HG03432 (cell line): ENCODE data around the gene ACOX3.

ENCODE experiments used
- ATAC-seq: cut with Tn5 transposase; IDR thresholded peaks from one replicate; pipeline ENCODE4 v1.9.1; 2021; ENCODE audit warnings: mild to moderate bottlenecking, moderate library complexity; ENCODE audit not compliant: unreplicated experiment

Gene ACOX3

DNA sequence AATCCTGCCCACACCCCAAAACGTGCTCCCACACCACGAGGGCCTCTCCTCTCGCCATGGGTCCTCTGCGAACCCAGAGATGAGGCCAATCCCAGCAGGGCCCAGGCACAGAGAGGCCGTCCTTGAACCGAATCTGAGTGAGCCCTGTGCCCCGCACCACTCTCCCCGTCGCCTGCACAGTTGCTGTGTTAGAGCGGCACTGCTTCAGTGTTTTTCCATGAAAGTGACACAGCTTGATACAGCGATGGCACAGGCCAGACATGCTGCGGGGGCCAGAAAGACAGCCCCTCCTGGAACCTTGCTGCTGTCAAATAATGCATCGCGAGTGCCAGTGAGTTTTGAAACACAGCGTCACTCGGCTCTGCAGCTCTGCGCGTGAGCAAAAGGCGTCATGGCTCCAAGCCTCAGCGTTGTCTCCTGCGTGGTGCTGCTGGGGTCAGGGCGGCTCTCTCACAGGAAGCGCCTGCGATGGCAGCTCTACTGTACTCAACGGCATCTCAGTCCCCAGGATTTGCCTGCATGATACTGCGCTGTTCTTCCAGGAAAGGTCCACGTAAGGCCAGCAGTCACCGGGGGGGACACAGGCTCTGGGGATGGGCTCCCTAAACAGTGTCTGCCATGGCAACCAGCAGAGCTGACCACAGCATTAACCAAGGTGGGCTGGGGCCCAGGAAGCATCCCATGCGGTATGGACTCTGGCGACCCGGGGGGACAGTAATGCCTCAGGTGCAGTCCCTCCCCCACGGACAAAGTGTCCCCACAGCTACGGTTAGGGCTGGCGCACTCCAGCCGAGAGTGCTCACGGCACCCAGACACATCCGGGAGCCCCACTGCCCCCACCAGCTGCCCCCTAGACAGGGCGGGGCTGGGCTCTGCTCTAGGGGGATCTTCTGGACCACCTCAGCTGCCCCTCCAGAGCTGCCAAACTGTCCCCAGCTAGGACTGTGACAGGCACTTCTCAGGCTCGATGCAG, 63.1 kb downstream of the ACOX3 start:
- ATAC-seq, result no peak

DNA sequence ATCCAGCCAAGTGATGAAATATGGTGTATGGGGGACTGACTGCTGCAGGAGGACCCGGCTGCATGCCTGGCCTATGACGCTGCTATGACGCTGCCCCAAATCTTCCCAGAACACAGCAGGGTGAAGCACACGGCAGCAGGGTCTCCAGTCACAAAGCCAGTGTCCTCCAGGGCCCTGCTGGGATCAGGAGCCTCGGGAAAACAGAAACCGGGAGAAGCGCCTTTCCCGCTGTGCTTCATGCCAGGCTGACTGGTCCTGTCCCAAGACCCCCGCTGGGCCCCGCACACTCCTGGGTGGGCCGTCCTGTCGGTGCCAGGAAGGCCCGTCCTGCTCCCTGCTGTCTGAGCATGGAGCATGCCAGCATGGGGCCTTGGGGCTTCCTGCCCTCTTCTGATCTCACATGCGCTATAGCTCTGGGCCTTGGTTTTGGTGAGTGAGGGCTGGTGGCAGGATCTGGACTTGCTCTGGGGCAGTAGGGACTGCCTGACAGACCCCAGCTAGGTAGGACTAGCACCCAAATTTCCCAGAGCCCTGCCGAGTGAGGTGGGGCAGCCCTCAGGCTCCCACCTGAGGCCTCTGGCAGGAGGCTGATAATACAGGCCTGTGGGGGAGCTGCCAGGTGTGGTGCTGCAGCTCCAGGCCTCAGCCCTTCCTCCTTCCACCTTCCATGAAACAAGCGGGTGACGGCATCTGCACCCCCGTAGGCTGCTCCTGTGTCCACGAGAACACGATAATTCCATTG, 64.0 kb downstream of the ACOX3 start:
- no peak for ATAC-seq

DNA sequence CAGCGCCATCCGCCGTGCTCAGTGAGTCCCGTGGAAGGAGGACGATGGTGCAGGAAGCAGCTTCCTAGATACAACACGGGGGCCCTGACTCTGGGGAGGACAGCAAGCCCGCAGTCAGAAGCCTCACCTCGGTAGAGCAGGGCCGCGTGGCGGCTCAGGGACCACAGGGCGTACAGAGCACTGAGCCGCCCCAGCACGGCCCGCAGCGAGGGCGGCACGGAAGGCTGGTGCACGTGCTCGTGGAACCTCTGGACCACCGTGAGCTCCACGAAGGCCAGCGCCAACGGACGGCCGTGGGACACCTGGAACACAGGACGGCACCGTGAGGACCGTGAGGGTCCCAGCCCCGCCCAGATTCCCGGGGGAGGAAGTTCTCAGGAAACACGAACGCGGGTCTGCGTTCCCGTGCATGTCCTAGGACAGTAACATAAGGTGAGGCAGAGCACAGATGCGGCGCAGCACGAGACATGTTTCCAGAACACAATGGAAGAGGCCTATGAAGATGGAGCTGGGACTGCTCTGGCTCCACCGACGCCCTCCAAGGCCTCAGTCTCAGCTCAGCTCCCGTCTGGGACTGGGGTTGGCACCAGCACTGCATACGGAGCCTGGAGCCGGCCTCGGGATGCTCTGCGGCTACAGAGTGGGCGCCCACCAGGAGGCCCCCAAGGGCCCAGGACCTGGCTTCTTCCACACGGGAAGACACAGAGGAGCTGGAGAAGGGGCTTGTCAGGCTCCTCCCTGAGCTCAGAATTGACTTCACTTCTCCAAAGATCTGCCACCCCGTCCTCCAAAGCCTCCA, 65.5 kb downstream of the ACOX3 start:
- ATAC-seq, result no peak

- no peak for ATAC-seq
These were observed 66.5 kb downstream of the ACOX3 start for GRCh38 chr4:8373973-8374545.

GRCh38 chr4:8373270-8373972, 67.1 kb downstream of the ACOX3 start:
- ATAC-seq, result no peak

DNA sequence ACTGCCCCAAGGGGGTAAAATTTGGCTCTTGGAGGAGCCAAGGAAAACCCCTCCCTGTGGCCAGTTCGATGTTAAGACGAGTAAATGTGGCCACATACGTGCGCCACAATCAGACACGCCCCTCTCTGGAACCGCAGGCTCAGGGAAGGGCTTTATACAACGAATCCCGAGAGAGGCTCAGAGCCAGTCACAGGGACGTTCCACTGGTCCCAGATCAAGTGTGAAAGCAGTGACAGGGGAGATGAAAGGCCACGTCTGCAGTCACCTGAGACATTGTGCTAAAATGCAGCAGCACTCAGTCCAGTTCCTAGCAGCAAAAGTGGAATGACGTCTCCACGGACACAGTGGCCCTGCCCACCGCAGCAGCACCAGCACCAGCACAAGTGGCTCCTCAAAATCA, 68.0 kb downstream of the ACOX3 start:
- ATAC-seq, result no peak

DNA sequence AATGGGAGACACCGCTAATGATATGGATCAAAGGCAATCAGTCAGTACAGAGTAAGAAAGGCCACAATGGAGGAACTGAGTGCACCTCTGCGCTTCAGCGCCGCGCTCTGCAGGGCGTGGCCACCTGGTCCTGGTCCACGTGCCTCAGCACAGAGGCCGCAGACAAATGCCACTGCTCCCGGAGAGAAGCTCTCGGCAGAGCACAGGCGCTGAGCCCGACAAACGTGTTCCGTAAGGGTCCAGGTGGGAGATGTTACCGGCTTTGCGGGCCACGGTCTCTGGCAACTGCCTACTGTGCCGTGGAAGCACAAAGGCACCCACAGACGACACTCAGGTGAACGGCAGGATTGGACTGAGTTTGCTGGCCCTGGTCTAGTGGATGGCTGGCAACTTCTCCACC, 68.9 kb downstream of the ACOX3 start:
- no peak for ATAC-seq

DNA sequence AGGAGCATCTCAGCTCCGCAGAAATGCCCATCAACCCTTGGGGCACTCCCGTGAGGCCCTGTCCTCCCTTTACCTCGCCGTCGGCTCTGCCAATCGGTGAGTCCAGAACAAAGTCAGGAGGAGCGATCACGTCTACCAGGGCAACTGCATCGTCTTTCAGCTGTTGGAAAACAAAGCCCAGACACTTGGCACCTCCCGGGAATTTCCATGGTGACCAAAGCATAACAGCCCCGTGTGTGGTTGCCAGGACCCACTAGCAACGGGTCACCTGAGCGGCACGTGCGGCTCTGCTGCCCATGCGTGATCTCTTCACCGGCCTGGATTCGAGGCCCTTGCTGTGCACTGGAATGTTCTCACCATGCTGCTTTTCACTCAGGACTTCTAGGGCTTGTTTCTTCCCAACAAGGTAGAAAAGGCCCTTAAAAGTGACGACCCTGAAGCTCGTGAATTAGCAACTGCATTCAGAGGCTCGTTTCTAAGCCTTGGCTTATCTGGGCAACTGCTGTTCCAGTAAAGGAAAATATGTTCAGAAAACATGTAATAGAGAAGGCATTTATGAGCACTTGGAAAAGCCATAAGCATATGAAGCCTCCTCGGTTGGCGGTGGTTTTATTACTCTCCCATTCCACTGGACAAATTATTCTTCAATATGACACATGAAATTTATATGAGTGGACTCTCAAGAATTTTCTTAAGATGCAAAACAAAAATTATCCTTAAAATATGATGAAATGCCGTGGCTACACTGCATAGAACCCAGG, 69.5 kb downstream of the ACOX3 start:
- ATAC-seq, result no peak

GRCh38 chr4:8370106-8370787, 70.3 kb downstream of the ACOX3 start:
- no peak for ATAC-seq

GRCh38 chr4:8369426-8370105, 71.0 kb downstream of the ACOX3 start:
- ATAC-seq, result no peak

DNA sequence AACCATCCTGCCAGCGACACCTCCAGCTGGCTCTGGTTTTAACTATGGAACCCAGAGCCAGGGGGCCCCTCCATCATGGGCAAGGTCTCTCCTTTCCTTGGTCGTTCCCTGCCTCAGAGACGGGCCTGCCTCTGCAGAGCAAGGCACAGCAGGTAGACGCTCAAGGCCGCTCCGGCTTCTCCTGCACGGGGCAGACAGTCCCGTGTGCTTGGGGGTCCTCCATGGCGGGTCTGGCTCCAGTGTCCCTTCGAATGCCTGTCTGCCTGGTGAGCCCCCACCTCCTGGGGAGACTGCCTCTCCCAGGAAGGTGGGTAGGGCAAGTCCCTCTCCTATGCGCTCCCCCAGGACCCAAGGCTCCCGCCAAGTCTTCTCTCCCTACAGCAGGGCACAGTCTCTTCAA, 71.5 kb downstream of the ACOX3 start:
- no peak for ATAC-seq

- no peak for ATAC-seq
These were observed 72.5 kb downstream of the ACOX3 start for GRCh38 chr4:8368061-8368481.

GRCh38 chr4:8366601-8367000, 73.9 kb downstream of the ACOX3 start:
- no peak for ATAC-seq

DNA sequence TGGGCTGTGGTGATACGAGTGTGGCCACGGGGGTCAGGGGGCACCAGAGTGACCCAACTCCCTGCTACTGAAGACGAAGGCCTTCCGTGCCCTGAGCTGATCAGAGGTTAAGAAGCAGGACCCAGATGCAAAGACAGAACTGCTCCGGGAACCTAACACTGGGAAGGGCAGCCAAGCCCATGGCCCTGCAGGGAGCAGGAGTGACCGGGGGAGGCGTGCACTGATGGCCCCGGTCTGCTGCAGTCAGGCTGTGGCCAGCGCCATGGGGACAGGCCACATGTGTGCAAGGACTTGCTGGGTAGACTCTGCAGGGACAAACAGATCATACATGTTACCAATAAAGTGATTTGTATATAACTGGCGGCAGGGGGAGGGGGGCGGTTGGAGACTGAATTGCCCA, 74.6 kb downstream of the ACOX3 start:
- ATAC-seq, result no peak

GRCh38 chr4:8365353-8365752, 75.2 kb downstream of the ACOX3 start:
- ATAC-seq, result no peak

DNA sequence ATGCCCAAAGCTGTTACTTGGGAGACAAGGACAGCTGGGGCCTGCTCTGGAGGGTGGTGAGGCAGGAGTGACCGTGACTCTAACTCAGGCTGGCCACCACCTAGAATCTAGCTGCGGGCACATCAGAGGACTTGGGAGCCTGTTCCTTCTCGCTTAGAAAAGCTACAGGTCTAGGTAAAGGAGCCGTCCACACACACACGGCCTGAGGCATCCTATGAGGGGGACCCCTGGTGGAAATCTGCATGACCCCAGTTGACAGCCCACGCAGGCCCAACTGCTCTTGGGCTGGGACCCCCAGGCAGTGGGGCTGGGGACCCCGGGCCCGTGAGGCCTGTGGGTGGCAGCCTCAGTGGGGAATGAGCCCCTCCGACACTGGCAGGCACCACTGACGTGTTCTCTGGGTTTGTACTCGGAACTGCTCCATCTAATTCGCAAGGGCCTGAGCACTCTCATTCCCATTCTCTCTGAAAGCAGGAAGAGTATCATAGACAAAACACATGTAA, 75.6 kb downstream of the ACOX3 start:
- no peak for ATAC-seq

- ATAC-seq, result no peak
These were observed 76.4 kb downstream of the ACOX3 start for GRCh38 chr4:8364141-8364540.

- no peak for ATAC-seq
These were observed 78.0 kb downstream of the ACOX3 start for GRCh38 chr4:8362483-8362882.
